GM19240 (cell line): Measurements from ENCODE around the gene INVS.
A peak's percentile ranks its signal among the peaks of the same experiment; 100 is the strongest.
"Not testable (repeated sequence)": the region's sequence is repeated elsewhere in the genome, so short reads cannot be mapped to it uniquely, and the experiment has no call there.

Source experiments
- DNase-seq: peaks from one replicate; pipeline ENCODE4 v3.0.0; 2011; ENCODE audit warnings: low spot score; ENCODE audit not compliant: insufficient read length

The INVS gene

DNA sequence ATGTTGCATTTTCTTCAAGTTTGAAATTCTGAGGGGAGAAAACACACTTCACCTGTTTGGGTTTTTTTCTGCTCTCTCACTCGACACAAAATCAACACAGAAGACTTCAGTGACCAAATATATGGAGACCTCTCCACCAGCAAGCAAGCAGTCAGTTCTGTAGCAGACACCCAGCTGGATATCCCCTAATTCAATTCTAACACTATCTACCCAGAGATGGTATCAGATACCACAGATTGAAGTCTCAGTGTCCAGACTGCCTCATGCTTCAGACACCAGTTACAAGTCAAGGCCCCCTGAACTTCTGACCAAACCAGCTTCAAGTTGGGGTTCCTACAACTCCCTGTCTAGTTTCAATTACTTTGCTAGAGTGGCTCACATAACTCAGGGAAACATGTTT is 97.8 kb downstream of the INVS start:
- DNase-seq: no peak

DNA sequence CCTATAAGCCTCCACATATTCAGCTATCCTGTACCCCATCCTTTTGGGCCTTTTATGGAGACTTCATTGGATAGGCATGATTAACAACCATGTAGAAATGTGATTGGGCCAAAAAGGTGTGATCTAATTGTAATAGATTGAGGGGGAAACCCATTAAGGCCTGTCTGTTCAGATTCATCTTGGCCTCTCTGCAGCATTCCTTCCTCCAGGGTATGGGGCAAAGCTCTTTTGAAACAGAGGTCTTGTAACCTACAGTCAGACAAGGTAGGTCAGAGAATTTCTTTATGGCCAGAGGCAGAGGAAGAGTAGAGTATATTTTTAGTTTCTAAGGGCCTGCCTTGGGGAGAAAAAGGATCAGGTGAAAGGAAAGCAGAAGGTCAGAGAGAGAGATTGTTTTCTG is 98.5 kb downstream of the INVS start:
- no peak for DNase-seq

DNA sequence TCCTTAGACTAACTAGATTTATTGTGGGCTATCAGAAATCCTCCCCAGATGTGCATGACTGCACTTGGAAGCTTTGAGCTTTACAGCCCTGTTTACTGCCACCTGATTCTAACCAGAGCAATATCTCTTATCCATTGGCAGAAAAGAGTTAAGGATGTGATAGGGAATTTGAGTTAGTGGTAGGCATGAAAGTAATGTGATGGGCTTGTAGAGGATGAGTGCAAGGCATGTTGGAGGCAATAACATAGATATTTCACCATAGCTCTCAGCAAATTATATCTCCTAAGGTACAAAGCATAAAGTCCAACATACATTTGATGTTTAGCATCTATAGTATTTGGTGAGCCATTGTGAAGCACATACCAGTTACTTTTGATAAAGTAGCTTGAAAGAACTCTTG is 103.8 kb downstream of the INVS start:
- no peak for DNase-seq

DNA sequence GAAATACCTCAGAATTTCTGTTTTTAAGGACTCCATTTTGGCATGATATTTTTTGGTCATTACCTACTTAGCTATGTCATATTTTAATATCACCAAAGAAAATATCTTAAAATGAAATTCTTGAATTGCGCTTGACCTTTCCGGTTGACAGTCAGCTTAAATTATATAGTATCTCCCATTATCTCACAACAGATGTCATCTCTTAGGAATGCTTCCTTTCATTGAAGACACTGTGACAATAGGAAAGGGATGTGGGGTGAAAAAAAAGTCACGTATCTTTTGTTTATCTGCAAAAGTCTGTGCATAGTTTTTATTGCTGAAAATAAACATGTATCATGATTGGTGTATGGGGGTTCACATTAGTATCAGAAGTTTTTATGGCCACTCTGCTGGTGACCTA is 105.8 kb downstream of the INVS start:
- no peak for DNase-seq

DNA sequence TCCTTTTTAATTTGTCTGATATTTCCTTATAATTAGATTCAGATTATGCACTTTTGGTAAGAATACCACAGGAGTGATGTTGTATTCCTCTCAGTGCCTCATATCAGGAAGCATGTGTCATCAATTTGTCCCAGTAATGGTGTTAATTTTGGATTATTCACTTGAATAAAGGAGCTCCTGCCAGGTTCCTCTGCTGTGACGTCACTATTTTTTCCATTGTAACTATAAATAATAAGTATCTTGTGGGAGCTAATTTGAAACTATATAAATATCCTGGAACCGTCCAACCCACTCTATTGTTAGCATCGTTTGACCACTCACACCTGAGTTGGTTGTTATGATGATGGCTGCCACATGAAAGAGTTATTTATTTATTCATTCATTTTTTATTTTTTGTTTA is 107.9 kb downstream of the INVS start:
- no peak for DNase-seq

DNA sequence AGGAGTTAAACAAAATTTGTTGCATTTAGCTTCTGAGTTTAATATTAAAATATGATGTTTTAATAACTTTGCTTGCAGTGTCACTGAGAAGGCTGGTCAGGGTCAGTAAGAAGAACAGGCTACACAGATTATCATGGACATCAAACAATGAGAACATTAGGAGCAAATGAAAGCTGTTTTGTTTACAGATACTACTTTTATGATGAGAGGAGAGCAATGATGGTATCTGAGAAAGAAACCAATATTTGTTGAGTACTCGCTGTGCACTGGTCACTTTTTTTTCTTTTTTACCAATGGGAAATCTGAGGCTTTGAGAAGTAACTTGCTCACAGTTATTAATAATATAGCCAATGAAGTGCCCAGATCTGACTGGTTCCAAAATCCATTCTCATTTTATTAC is 109.6 kb downstream of the INVS start:
- no peak for DNase-seq

DNA sequence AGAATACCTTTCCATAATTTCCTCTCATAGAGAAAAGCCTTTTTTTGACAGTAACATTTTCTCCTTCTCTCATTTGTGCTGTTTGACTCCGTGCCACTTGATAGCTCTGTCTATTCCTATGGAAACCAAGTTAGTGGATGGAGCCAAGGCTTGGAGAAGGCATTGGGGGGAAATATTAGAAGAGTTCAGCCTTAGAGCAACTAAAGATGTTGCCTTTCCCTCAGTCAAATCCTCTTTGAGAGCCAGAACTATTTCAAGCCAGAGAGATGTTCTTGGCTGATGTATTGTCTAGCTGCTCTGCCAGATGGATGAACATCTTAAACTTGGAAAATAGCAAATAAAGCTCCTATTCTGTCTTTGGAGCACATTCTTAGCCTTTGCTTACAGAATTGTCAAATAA is 112.4 kb downstream of the INVS start:
- DNase-seq: no peak

DNA sequence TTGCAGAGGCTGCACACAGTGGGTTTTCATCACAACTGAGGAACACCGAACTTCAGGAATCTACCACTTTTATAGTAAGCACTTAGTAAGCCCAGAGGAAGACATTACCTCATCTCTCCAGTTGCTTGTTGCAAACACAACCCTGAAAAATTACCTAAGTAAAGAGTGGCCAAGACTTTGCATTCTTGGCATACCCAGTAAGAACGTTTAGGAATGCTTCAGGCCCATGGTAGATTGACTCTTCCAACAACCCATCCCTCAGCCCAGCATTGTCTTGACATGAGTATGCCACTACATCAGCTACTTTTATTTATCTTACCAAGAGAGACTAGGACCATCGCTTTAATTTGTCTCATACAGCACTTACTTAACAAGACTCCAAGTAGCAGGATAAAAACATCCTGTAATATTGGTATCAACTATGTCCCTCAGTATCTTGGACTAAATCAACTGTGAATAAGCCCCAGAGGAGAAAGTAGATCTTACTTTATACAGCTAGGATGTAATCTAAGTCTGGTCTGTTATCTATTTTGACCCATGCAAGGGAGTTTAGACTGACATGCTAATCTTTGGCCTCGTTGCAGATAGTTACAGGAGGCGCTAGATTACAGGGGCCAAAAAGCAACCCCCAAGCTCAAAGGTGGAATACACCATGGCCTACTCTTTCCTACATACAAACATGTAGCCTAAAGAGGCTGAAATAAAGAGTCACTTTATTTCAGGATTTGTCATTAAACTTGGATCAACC is 114.9 kb downstream of the INVS start:
- DNase-seq: no peak

DNA sequence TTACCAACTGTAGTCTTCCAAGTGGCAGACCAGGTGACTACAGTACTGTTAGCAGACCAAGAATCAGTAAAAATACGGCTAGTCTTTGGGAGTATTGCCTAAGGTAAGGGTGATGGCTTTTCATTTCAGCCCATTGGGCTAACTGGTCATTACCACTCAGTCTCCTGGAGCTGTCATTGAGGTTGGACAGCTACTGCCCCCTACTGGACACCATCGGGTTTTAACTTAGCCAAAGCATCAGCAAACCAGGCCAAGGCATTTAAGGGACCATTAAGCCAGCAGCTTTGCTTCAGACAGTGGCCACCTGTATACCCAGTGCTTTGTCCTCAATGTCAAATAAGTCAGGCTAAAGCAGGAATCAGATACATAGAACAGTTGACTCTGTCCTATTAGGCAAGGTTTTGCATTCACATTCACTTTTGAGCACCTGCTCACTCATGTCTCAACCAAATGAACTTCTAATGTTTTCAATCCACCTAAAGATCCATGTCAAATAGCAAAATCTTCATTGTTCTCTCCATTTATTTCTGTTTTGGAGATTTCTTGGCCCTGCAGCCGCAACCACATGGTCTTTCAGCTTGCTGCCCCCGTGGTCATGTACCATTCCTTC is 117.2 kb downstream of the INVS start:
- peak; percentile 8 for DNase-seq

DNA sequence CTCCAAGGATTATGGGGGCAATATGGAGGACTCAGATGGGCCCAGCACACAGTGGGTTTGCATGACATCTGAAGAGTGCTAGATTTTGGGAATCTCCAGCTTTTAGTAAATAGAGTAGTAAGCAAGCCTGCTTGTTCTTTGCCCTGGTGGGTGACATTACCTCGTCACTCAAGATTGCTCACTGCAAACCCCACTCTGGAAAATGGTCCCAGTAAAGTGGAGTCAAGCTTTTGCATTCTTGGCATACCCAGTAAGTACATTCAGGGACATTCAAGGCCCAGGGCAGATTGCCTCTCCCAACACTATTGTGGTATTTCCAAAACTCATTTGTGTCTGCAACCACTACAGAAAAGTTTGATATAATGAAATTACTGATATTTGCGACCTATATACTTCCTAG is 118.5 kb downstream of the INVS start:
- no peak for DNase-seq

DNA sequence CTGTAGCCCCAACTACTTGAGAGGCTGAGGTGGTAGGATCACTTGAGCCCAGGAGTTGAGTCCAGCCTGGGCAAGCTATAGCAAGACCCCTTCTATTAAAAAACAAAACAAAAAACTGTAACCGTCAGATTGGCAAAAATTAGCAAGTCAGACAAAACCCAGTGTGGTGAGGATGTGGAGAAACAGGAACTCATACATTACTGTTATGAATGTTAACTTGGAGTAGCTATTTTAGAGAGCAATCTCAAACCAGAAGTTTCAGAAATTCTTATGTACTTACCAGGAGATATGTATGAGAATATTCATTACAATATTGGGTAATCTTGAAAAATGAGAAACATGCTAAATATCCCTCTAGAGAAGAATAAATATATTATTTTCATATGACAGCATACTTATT is 120.3 kb downstream of the INVS start:
- no peak for DNase-seq

DNA sequence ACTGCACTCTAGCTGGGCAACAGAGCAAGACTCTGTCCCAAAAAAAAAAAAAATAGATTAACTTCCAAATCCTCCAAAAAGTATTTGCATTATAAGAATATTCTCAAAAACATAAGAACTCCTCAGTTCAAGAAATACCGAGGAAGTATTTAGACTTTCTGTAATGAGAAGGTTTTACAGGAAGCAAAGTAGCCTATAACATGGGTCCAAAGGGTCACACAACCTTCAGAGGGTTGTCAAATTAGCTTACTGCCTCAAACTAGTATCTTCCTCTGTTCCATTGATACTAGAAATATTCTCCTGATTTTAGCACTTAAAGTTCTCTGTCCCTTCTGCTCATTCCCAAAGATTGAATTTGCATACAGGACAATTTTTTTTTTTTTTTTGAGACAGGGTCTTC is 121.9 kb downstream of the INVS start:
- no peak for DNase-seq

DNA sequence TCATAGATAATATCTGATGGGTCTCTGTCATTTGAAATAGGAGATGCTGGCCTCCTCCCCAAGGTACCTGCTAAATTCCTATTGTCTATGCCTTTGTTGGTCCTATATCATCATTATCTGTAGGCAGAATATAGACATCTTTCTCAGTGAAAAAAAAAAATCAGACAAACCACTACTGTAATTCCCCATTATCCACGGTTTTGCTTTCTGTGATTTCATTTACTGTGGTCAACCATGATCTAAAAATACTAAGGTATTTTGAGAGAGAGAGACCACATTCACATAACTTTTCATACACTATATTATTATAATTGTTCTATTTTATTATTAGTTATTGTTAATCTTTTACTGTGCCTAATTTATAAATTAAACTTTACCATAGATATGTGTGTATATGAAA is 122.5 kb downstream of the INVS start:
- no peak for DNase-seq

DNA sequence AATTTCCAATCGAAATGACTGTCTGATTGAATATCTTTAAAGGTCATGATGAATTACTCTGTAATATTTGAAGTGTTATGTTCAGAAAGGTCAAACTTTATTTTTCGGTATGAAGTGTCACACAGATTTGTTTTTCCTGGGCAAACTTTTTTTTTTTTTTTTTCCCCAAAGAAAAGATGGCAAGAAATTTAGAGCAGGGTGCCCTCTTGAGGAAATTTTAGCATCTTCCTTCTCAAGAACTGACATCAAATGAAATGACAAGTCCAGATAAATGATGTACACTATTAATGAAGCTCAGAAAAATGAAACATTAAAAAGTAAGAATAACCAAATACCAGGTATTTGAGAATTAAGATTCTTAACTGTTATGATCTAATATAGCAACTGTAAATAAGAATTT is 123.6 kb downstream of the INVS start:
- no peak for DNase-seq

DNA sequence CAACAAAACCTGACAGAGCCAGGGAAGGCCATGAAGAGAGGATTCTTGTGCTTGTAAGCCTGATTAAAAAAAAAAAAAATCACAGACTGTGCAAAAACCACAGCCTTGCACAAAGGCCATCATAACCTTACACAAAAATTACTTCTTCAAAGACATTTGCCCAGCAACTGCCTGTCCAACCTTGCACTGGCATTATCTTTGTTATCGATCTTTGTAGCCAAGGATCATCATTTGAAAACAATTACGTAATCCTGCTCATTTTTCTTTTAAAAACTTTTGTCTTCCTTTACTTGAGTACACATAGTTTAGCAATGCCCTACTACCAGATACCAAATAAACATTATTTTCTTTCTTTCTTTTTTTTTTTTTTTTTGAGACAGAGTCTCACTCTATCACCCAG is 128.6 kb downstream of the INVS start:
- DNase-seq: no peak

DNA sequence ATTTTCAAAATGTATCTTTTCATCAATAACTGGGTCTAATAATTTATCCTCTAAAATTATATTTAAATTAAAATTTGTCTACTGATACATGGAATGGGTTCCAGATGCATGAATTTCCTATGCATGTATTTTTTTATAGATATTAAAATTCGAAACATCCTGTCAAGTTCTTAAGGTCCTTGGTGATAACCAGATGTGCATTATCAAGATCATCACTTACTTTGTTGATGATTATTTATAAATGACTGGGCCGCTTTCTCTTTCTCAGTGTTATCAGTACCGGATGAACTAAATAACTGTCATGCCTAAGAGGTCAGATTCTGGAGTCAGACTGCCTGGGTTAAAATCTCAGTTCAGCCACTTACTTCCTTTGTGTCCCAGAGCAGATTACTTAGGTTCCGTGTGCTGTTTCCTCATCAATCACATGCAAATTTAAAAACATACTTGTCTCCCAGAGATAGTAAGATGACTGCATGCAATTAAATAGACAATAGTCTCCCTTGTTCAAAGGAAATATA is 129.4 kb downstream of the INVS start:
- DNase-seq: no peak

DNA sequence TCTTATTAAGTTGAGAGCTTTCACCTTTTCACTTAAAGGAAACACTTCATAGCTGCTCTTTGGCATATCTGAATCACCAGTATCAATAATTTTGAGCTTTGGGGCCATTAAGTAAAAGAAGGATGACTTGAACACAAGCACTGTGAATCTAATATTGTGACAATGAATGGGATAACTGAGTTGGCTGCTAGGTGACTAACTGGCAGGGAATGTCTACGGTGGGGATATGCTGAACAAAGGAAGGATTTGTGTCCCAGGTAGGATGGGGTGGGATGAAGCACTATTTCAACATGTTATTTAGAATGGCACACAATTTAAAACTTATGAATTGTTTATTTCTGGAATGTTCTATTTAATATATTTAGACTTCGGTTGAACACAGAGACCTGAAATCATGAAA is 130.1 kb downstream of the INVS start:
- DNase-seq: no peak

DNA sequence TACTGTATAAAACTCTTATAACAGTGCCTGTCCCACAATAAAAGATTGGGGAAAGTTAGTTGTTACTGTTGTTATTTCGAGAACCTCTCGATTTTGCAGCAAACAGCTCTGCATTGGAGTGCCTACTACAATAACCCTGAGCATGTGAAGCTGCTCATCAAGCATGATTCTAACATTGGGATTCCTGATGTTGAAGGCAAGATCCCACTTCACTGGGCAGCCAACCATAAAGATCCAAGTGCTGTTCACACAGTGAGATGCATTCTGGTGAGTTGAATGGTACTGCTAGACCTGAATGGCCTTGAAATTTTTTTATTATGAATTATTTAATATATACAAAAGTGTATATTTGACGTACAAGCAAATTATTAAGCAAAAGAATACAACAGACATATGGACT is 130.5 kb downstream of the INVS start:
- DNase-seq: no peak

DNA sequence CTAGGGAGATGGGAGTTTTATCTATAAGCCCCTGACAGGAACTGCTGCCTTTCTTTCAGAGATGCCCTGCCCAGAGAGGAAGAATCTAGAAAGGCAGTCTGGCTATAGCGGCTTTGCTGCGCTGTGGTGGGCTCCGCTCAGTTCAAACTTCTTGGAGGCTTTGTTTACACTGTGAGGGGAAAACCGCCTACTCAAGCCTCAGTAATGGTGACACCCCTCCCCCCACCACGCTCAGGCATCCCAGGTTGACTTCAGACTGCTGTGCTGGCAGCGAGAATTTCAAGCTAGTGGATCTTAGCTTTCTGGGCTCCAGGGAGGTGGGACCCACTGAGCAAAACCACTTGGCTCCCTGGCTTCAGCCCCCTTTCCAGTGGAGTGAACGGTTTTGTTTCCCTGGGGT is 137.9 kb downstream of the INVS start:
- not testable (repeated sequence) for DNase-seq

DNA sequence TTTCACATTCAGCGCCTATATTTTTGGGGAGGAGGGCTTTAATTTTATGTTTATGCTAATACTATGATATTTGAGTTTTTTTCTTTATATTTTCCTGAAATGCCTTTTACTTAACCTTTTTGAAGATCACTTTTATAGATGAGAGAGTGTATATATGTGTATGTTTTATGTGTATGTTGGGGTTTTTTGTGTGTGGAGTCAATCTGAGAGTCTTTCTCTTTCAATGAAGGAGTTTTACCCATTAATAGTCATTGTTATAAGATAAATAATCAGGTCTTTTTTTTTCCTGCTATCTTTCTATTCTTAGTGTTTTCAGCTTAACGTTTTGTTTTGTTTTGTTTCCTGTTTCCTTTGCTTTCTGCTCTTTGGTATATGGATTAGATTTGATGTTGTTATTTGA is 141.5 kb downstream of the INVS start:
- DNase-seq: no peak

DNA sequence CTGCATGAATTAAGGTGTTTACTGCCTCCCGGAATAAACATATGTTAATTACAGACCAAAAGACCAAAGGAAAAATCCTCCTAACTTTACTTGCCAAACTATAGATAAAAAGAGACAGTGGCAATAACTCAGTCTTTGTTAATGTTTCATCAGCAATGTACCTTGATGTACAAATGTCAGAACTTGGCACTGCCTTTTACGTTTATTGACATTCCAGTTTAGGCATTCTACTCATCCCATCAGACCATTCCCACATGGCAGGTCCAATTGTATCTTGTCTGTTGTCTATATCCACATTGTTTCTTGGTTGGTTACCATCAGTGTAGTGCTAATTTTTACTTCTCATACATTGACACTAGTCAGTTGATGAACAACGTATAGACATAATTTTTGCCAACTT is 168.2 kb downstream of the INVS start:
- DNase-seq: no peak

DNA sequence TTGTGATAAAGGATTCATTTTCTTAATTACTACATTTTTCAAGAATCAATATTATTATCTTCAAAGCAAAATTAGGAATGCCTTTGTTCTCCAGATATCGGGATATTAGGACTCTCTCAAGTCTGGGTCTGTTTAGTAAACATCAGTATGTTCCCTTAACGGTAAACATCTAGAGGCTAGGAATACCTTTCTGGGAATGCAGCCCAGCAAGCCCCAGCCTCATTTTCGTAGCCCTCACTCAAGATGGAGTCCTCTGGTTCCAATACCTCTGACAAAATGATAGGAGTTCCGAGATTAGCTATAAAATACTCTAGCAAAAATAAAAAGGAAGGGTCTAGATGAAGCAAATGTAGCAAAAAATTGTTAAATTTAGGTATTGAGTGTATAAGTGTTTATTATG is 169.2 kb downstream of the INVS start:
- DNase-seq: no peak

DNA sequence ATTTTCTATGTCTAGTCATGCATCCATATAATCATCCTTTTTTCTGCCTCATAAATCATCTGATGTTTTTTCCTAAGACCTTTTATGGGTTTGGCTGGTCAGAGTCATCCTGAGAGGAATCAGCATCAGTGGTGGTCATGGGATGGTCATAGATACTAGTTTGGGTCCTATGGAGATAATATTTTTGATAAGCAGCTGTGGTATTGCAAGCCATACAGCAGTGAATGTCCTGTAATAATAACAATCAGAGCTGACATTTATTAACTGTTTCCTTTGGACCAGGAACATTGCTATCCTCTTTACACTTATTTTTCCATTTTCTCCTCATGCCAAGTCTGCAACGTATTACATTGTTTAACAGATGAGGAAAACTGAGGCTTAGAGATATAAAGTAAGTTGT is 170.6 kb downstream of the INVS start:
- DNase-seq: no peak
